Activated CD8-positive, alpha-beta memory T cell treated with anti-CD3 and anti-CD28 coated beads, Interleukin-2, amount 50 U/mL, for 4 hours (primary cell): Measurements from ENCODE around the gene POLD4.
A peak's percentile ranks its signal among the peaks of the same experiment; 100 is the strongest.
"Not testable (repeated sequence)": the region's sequence is repeated elsewhere in the genome, so short reads cannot be mapped to it uniquely, and the experiment has no call there.

Experiments used
- DNase-seq: peaks from one replicate; pipeline ENCODE4 v3.0.0-alpha.2; 2020

POLD4 gene

GRCh38 chr11:67353317-67354074, at the start of gene POLD4:
POLD4 (minus strand) TSS chr11:67353546; CDS start chr11:67353399, 147 bp downstream.
- peak; percentile 95 for DNase-seq

GRCh38 chr11:67403085-67403484, 49.7 kb upstream of the POLD4 start:
- DNase-seq, result not testable (repeated sequence)

GRCh38 chr11:67402192-67402839, 49.0 kb upstream of the POLD4 start:
- DNase-seq, result not testable (repeated sequence)

- peak; percentile 89 for DNase-seq
Observed at GRCh38 chr11:67401495-67402191, 48.3 kb upstream of the POLD4 start, which contains the start of gene PPP1CA. PPP1CA (minus strand) TSS chr11:67401858; CDS start chr11:67401782, 76 bp downstream.

GRCh38 chr11:67400942-67401494, 47.7 kb upstream of the POLD4 start:
- no peak for DNase-seq

- DNase-seq, result no peak
Observed at GRCh38 chr11:67400251-67400941, 47.0 kb upstream of the POLD4 start.

GRCh38 chr11:67398661-67399563, 45.6 kb upstream of the POLD4 start:
- DNase-seq, result no peak

GRCh38 chr11:67397986-67398660, 44.8 kb upstream of the POLD4 start:
- no peak for DNase-seq

GRCh38 chr11:67397536-67397935, 44.2 kb upstream of the POLD4 start:
- DNase-seq, result no peak

GRCh38 chr11:67396587-67397389, 43.4 kb upstream of the POLD4 start:
- DNase-seq, result no peak

- DNase-seq, result no peak
Observed at GRCh38 chr11:67396259-67396581, 42.9 kb upstream of the POLD4 start.

GRCh38 chr11:67395555-67396258, 42.4 kb upstream of the POLD4 start:
- DNase-seq, result no peak

GRCh38 chr11:67393990-67394389, 40.6 kb upstream of the POLD4 start:
- no peak for DNase-seq

GRCh38 chr11:67393437-67393836, 40.1 kb upstream of the POLD4 start:
- no peak for DNase-seq

GRCh38 chr11:67392183-67392715, 38.9 kb upstream of the POLD4 start:
- DNase-seq, result no peak

GRCh38 chr11:67391304-67392182, 38.2 kb upstream of the POLD4 start, which contains the start of gene RAD9A:
RAD9A (plus strand) TSS chr11:67391986; CDS start chr11:67392045, 59 bp downstream.
- DNase-seq, result peak; percentile 91

- no peak for DNase-seq
Observed at GRCh38 chr11:67390947-67391303, 37.6 kb upstream of the POLD4 start.

- DNase-seq, result peak; percentile 61
Observed at GRCh38 chr11:67389477-67389876, 36.1 kb upstream of the POLD4 start.
